Measurements from ENCODE around the gene ABTB2. TPM values are rescaled to one million over a fixed set of nuclear protein-coding genes. Genes with fewer than 3 reads are reported as not detected.

Gene ABTB2
- total RNA-seq, 1 experiment from 2014 or later = 5.5 TPM

DNA sequence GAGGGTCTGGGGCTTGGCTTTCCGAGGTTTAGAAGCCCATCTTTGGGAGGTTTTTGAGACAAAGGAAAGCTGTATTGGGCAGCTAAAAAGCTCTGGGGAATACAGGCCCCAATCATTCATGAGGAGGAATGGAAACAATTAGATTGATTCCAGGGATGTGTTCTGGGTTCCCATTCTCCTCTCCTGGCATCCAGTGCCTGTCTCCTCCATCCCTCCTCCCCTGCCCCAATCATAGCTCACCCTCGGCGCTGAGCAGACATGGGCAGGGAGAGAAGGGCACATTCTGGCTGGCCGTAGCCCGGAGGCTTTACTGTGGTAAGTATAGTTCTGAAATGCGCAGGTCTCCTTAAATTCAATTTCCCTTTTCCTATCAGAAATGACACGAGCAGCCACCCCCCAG is 42.4 kb downstream of the ABTB2 start:
- Histone ChIP-seq H3K27me3 (ENCODE audit: insufficient read depth, low read length) (no peaks in the 10 kb centered on the region), H3K79me2 (ENCODE audit: insufficient read depth, low read length) (no peaks in the 10 kb centered on the region), H3T11ph (ENCODE audit: low read length) (no peak overlapping the region), H2BK120ac (ENCODE audit: low read depth, low read length, poor library complexity, severe bottlenecking) (no peak overlapping the region), H3K56ac (ENCODE audit: insufficient read length, low read depth, low read length) (no peak overlapping the region), H3K14ac (ENCODE audit: insufficient read depth, low read length) (no peak overlapping the region), H2AK5ac (ENCODE audit: insufficient read length, low read length) (no peak overlapping the region), H2AFZ (ENCODE audit: low read length) (no peak overlapping the region), H3K23me2 (ENCODE audit: insufficient read length, low read depth, low read length, poor library complexity, severe bottlenecking) (no peaks in the 10 kb centered on the region), H3K4me2 (ENCODE audit: insufficient read depth, insufficient read length, low read length) (no peak overlapping the region), H3K4ac (ENCODE audit: low read depth, low read length) (no peak overlapping the region), H2BK15ac (ENCODE audit: low read depth, low read length) (no peak overlapping the region), H3K18ac (ENCODE audit: insufficient read length, low read depth, low read length) (no peak overlapping the region), H4K5ac (ENCODE audit: insufficient read length, low read depth, low read length) (no peak overlapping the region), H2BK12ac (ENCODE audit: insufficient read length, low read depth, low read length) (no peak overlapping the region), H2BK20ac (ENCODE audit: low read depth, low read length, poor library complexity, severe bottlenecking) (no peak overlapping the region), H4K91ac (ENCODE audit: insufficient read length, low read depth, low read length) (no peak overlapping the region), H3K9me3 (ENCODE audit: control insufficient read depth, low read depth, low read length) (no peaks in the 10 kb centered on the region), H4K8ac (replicated peaks; ENCODE audit: insufficient read length, low read depth, low read length) (no peak overlapping the region), H3K4me1 (ENCODE audit: insufficient read depth, low read length) (peaks cover 3% of the 10 kb centered on the region), H3K27ac (ENCODE audit: insufficient read length, low read depth, low read length) (no peak overlapping the region), H3K9ac (ENCODE audit: extremely low read depth, insufficient read length, low read length) (no peak overlapping the region), H2BK5ac (ENCODE audit: insufficient read length, low read length) (no peak overlapping the region), H4K20me1 (ENCODE audit: control insufficient read depth, insufficient read depth, insufficient read length) (no peaks in the 10 kb centered on the region), H3K79me1 (ENCODE audit: insufficient read depth, low read depth, low read length, poor library complexity, severe bottlenecking) (no peaks in the 10 kb centered on the region), H3K23ac (ENCODE audit: insufficient read length, low read depth, low read length) (no peak overlapping the region)
- Mint-ChIP-seq H3K4me1 (peaks cover 6 to 10% of the 10 kb centered on the region in 2 experiments), H3K36me3 (ENCODE audit: insufficient read depth in 1 of 3, low read depth in 3 of 3) (no peaks in the 10 kb centered on the region), H3K4me3 (no peak overlapping the region), H3K9me3 (no peaks in the 10 kb centered on the region), H3K27ac (no peak overlapping the region; a peak in 1 of 7 replicates), H3K27me3 (ENCODE audit: low read depth) (no peaks in the 10 kb centered on the region)
- no CpG with 5 or more reads among the region's 7 CpGs for WGBS (ENCODE audit: extremely low coverage, insufficient read length, low lambda C conversion rate)
- no peak for DNase-seq
- TF ChIP-seq, protein P1, sequence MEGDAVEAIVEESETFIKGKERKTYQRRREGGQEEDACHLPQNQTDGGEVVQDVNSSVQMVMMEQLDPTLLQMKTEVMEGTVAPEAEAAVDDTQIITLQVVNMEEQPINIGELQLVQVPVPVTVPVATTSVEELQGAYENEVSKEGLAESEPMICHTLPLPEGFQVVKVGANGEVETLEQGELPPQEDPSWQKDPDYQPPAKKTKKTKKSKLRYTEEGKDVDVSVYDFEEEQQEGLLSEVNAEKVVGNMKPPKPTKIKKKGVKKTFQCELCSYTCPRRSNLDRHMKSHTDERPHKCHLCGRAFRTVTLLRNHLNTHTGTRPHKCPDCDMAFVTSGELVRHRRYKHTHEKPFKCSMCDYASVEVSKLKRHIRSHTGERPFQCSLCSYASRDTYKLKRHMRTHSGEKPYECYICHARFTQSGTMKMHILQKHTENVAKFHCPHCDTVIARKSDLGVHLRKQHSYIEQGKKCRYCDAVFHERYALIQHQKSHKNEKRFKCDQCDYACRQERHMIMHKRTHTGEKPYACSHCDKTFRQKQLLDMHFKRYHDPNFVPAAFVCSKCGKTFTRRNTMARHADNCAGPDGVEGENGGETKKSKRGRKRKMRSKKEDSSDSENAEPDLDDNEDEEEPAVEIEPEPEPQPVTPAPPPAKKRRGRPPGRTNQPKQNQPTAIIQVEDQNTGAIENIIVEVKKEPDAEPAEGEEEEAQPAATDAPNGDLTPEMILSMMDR (conservative IDR thresholded peaks at IDR 0.05) = no peak
